Measurements from ENCODE around the gene RBM26. TPM values are rescaled to one million over a fixed set of nuclear protein-coding genes. Genes with fewer than 3 reads are reported as not detected.
"Not testable (repeated sequence)": the region's sequence is repeated elsewhere in the genome, so short reads cannot be mapped to it uniquely, and the experiment has no call there.

Gene RBM26
- polyA plus RNA-seq, 1 donor from 2014 or later: 112 TPM

DNA sequence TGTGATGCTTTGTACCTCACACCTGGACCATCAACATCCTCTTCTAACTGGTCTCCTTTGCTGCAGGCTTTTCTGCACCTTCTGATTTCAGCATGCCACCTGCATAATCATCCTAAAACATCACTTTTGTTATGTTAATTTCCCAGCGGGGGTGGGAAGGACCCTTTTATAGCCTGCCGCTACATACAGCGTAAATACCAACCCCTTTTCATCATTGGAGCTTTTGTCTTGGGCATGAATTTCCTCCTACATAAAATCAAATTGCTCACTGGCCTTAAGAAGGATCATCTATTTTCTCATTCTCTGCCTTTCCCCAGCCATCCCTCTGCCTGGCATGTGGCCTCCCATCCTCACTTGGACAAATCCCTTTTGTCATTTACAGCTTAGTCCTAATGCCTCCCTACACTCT, 124.7 kb downstream of the RBM26 start:
- Histone ChIP-seq H3K36me3 (ENCODE audit: insufficient read depth, low read length) (no peaks in the 10 kb centered on the region), H3K4me3 (ENCODE audit: low read length) (no peak overlapping the region), H3K4me2 (ENCODE audit: low read length) (peak overlapping the region; percentile 9), H2AFZ (ENCODE audit: low read depth, low read length) (no peak overlapping the region), H3K27me3 (ENCODE audit: insufficient read depth, low read depth, low read length) (no peaks in the 10 kb centered on the region), H3K79me2 (replicated peaks; ENCODE audit: insufficient read depth, low read length) (no peaks in the 10 kb centered on the region), H3K27ac (ENCODE audit: low read length) (no peak overlapping the region), H4K20me1 (ENCODE audit: insufficient read depth) (no peaks in the 10 kb centered on the region), H3K9me3 (ENCODE audit: low read length) (no peaks in the 10 kb centered on the region), H3K9me2 (ENCODE audit: insufficient read depth, low read length) (no peaks in the 10 kb centered on the region), H3K9ac (ENCODE audit: low read length) (no peak overlapping the region), H3F3A (ENCODE audit: insufficient read depth, low read length, poor library complexity, severe bottlenecking) (peaks cover 7% of the 10 kb centered on the region)
- TF ChIP-seq, protein P1, sequence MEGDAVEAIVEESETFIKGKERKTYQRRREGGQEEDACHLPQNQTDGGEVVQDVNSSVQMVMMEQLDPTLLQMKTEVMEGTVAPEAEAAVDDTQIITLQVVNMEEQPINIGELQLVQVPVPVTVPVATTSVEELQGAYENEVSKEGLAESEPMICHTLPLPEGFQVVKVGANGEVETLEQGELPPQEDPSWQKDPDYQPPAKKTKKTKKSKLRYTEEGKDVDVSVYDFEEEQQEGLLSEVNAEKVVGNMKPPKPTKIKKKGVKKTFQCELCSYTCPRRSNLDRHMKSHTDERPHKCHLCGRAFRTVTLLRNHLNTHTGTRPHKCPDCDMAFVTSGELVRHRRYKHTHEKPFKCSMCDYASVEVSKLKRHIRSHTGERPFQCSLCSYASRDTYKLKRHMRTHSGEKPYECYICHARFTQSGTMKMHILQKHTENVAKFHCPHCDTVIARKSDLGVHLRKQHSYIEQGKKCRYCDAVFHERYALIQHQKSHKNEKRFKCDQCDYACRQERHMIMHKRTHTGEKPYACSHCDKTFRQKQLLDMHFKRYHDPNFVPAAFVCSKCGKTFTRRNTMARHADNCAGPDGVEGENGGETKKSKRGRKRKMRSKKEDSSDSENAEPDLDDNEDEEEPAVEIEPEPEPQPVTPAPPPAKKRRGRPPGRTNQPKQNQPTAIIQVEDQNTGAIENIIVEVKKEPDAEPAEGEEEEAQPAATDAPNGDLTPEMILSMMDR (IDR thresholded peaks at IDR 0.05; ENCODE audit: poor library complexity, severe bottlenecking): no peak
- TF ChIP-seq MXI1 (conservative IDR thresholded peaks at IDR 0.05; ENCODE audit: poor library complexity, severe bottlenecking) (no peak), SMC3 (conservative IDR thresholded peaks at IDR 0.05; ENCODE audit: poor library complexity) (no peak), EZH2 (IDR thresholded peaks at IDR 0.05; ENCODE audit: borderline replicate concordance, insufficient read depth, low read length, poor library complexity, severe bottlenecking) (no peak), EP300 (conservative IDR thresholded peaks at IDR 0.05; ENCODE audit: poor library complexity, severe bottlenecking) (no peak), RAD21 (conservative IDR thresholded peaks at IDR 0.05) (no peak), POLR2AphosphoS5 (IDR thresholded peaks at IDR 0.05) (no peak), TAF1 (IDR thresholded peaks at IDR 0.05; ENCODE audit: low read depth) (no peak)
- TF ChIP-seq, protein P2, sequence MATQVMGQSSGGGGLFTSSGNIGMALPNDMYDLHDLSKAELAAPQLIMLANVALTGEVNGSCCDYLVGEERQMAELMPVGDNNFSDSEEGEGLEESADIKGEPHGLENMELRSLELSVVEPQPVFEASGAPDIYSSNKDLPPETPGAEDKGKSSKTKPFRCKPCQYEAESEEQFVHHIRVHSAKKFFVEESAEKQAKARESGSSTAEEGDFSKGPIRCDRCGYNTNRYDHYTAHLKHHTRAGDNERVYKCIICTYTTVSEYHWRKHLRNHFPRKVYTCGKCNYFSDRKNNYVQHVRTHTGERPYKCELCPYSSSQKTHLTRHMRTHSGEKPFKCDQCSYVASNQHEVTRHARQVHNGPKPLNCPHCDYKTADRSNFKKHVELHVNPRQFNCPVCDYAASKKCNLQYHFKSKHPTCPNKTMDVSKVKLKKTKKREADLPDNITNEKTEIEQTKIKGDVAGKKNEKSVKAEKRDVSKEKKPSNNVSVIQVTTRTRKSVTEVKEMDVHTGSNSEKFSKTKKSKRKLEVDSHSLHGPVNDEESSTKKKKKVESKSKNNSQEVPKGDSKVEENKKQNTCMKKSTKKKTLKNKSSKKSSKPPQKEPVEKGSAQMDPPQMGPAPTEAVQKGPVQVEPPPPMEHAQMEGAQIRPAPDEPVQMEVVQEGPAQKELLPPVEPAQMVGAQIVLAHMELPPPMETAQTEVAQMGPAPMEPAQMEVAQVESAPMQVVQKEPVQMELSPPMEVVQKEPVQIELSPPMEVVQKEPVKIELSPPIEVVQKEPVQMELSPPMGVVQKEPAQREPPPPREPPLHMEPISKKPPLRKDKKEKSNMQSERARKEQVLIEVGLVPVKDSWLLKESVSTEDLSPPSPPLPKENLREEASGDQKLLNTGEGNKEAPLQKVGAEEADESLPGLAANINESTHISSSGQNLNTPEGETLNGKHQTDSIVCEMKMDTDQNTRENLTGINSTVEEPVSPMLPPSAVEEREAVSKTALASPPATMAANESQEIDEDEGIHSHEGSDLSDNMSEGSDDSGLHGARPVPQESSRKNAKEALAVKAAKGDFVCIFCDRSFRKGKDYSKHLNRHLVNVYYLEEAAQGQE (IDR thresholded peaks at IDR 0.05; ENCODE audit: borderline replicate concordance): no peak

DNA sequence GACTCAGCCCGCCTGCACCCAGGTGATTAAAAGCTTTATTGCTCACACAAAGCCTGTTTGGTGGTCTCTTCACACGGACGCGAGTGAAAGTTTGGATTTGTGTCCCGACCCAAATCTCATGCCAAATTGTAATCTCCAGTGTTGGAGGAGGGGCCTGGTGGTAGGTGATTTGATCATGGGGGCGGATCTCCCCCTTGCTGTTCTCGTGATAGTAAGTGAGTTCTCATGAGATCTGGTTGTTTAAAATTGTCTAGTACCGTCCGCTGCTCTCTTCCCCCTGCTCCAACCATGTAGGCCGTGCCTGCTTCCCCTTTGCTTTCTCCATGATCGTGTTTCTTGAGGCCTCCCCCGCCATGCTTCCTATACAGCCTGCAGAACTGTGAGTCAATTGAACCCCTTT, 126.3 kb downstream of the RBM26 start:
- not testable (repeated sequence) for H3F3A ChIP-seq (ENCODE audit: insufficient read depth, low read length, poor library complexity, severe bottlenecking); H3K4me3 ChIP-seq (ENCODE audit: low read length); H3K36me3 ChIP-seq (ENCODE audit: insufficient read depth, low read length); H2AFZ ChIP-seq (ENCODE audit: low read depth, low read length); H3K9ac ChIP-seq (ENCODE audit: low read length); H3K27ac ChIP-seq (ENCODE audit: low read length); H3K9me3 ChIP-seq (ENCODE audit: low read length); H4K20me1 ChIP-seq (ENCODE audit: insufficient read depth); H3K27me3 ChIP-seq (ENCODE audit: insufficient read depth, low read depth, low read length); H3K79me2 ChIP-seq (replicated peaks; ENCODE audit: insufficient read depth, low read length); H3K4me2 ChIP-seq (ENCODE audit: low read length); H3K9me2 ChIP-seq (ENCODE audit: insufficient read depth, low read length)

DNA sequence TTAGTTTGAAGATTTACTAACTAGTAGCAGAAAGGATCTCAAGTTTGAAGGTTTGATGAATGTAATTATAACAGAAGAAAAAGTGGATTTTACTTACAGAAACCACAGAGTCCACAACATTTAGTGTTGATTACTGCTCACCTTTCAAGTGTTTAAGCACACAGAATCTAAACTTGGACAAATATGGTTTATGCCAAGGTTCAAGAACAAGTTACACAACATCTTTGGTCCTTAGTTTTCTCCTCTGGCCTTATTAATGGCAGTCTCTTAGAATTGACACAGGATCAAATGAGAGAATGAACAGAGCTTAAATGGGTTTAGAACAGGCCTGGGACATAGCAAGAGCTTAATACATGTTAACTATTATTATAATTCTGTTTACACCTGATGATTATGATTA, 133.0 kb downstream of the RBM26 start:
- H3K9me2 ChIP-seq (ENCODE audit: insufficient read depth, low read length): no peaks in the 10 kb centered on the region
- no peak overlapping the region for H3K9ac ChIP-seq (ENCODE audit: low read length)
- H3K79me2 ChIP-seq (replicated peaks; ENCODE audit: insufficient read depth, low read length): no peaks in the 10 kb centered on the region
- H3K36me3 ChIP-seq (ENCODE audit: insufficient read depth, low read length): no peaks in the 10 kb centered on the region
- H3K27me3 ChIP-seq (ENCODE audit: insufficient read depth, low read depth, low read length): no peaks in the 10 kb centered on the region
- H3K27ac ChIP-seq (ENCODE audit: low read length): no peak overlapping the region
- no peak overlapping the region for H3K4me3 ChIP-seq (ENCODE audit: low read length)
- H2AFZ ChIP-seq (ENCODE audit: low read depth, low read length): no peak overlapping the region
- no peak overlapping the region for H3K4me2 ChIP-seq (ENCODE audit: low read length)
- no peaks in the 10 kb centered on the region for H3K9me3 ChIP-seq (ENCODE audit: low read length)
- H3F3A ChIP-seq (ENCODE audit: insufficient read depth, low read length, poor library complexity, severe bottlenecking): no peaks in the 10 kb centered on the region
- TF ChIP-seq, protein P2 (IDR thresholded peaks at IDR 0.05; ENCODE audit: borderline replicate concordance): no peak
- H4K20me1 ChIP-seq (ENCODE audit: insufficient read depth): no peaks in the 10 kb centered on the region

All from neural cell (in vitro differentiated cells).